ENCODE data around the gene HIP1R.
"Not testable (repeated sequence)": the region's sequence is repeated elsewhere in the genome, so short reads cannot be mapped to it uniquely, and the experiment has no call there.

The HIP1R gene

GRCh38 chr12:122834921-122835749 lies at the start of gene HIP1R:
TSS of gene HIP1R (plus strand) at chr12:122835457. CDS start at chr12:122835551, 94 bp downstream.
- DNase-seq (ENCODE audit: low read depth), result peak; percentile 40

GRCh38 chr12:122785503-122785902 lies 49.8 kb upstream of the HIP1R start:
- no peak for DNase-seq (ENCODE audit: low read depth)

- no peak for DNase-seq (ENCODE audit: low read depth)
Measured at GRCh38 chr12:122788387-122788786, 46.9 kb upstream of the HIP1R start.

- DNase-seq (ENCODE audit: low read depth), result no peak
Measured at GRCh38 chr12:122789637-122790036, 45.6 kb upstream of the HIP1R start.

- no peak for DNase-seq (ENCODE audit: low read depth)
Measured at GRCh38 chr12:122790393-122791075, 44.7 kb upstream of the HIP1R start.

GRCh38 chr12:122793685-122794106 lies 41.6 kb upstream of the HIP1R start:
- no peak for DNase-seq (ENCODE audit: low read depth)

- DNase-seq (ENCODE audit: low read depth), result no peak
Measured at GRCh38 chr12:122795807-122796206, 39.5 kb upstream of the HIP1R start.

- DNase-seq (ENCODE audit: low read depth), result no peak
Measured at GRCh38 chr12:122799641-122800243, 35.5 kb upstream of the HIP1R start.

GRCh38 chr12:122803937-122804336 lies 31.3 kb upstream of the HIP1R start:
- no peak for DNase-seq (ENCODE audit: low read depth)

- DNase-seq (ENCODE audit: low read depth), result not testable (repeated sequence)
Measured at GRCh38 chr12:122804957-122805356, 30.3 kb upstream of the HIP1R start.

- no peak for DNase-seq (ENCODE audit: low read depth)
Measured at GRCh38 chr12:122807651-122808050, 27.6 kb upstream of the HIP1R start.

- DNase-seq (ENCODE audit: low read depth), result no peak
Measured at GRCh38 chr12:122811777-122812176, 23.5 kb upstream of the HIP1R start.

GRCh38 chr12:122813310-122813713 lies 21.9 kb upstream of the HIP1R start:
- no peak for DNase-seq (ENCODE audit: low read depth)

- no peak for DNase-seq (ENCODE audit: low read depth)
Measured at GRCh38 chr12:122819209-122819785, 16.0 kb upstream of the HIP1R start.

GRCh38 chr12:122820138-122820537 lies 15.1 kb upstream of the HIP1R start:
- DNase-seq (ENCODE audit: low read depth), result no peak

GRCh38 chr12:122820838-122821271 lies 14.4 kb upstream of the HIP1R start:
- no peak for DNase-seq (ENCODE audit: low read depth)

GRCh38 chr12:122823429-122823828 lies 11.8 kb upstream of the HIP1R start:
- no peak for DNase-seq (ENCODE audit: low read depth)

GRCh38 chr12:122825773-122826724 lies 9.2 kb upstream of the HIP1R start:
- DNase-seq (ENCODE audit: low read depth), result no peak

- DNase-seq (ENCODE audit: low read depth), result no peak
Measured at GRCh38 chr12:122827258-122827657, 8.0 kb upstream of the HIP1R start.

- no peak for DNase-seq (ENCODE audit: low read depth)
Measured at GRCh38 chr12:122830517-122831214, 4.6 kb upstream of the HIP1R start.

Data from activated T-helper 1 cell treated with Interleukin-2 at 50 U/mL for 16 hours (primary cell).